Caco-2 (cell line): ENCODE data around the gene ATP8B4. TPM values are rescaled to one million over a fixed set of nuclear protein-coding genes. Genes with fewer than 3 reads are reported as not detected.

Experiments
- BruUV-seq: library from RNA; stranded (reverse); fragments of 400-500 nt; replicated peaks from 2 replicates; lab custom pipeline; 2021; lab: Mats Ljungman, UMichigan
- CTCF ChIA-PET: fragments of 300-600 bp; sonication (Branson Sonifier 250); formaldehyde crosslinking; loops from one replicate; lab custom pipeline; 2022; ENCODE audit warnings: antibody characterized with exemption; lab: Charles Lee
- POLR2A ChIA-PET: fragments of 300-600 bp; sonication (Branson Sonifier 250); formaldehyde crosslinking; loops from one replicate; lab custom pipeline; 2022; ENCODE audit warnings: antibody characterized with exemption; lab: Charles Lee
- DNase-seq, 2 experiments: peaks; one replicate each; pipeline versions ENCODE4 v3.0.0 to v3.0.0-alpha.2; 2020 to 2022
- H3K27me3 ChIP-seq: replicated peaks from 2 replicates; pipeline ENCODE4 v1.6.0; 2011; ENCODE audit warnings: low read length; ENCODE audit not compliant: control insufficient read depth, insufficient read depth
- H3K36me3 ChIP-seq: 2 replicates; pipeline ENCODE4 v1.5.1; 2011; ENCODE audit warnings: low read length; ENCODE audit not compliant: control insufficient read depth, insufficient read depth
- H3K4me1 ChIP-seq: fragments of 250-450 bp; sonication (Bioruptor Pico); 2 replicates; pipeline ENCODE4 v1.5.1; 2020; ENCODE audit warnings: mild to moderate bottlenecking
- H3K4me3 ChIP-seq: 2 replicates; pipeline ENCODE4 v1.5.1; 2011; ENCODE audit warnings: low read depth, mild to moderate bottlenecking, control low read depth, low read length
- H3K9me3 ChIP-seq: fragments of 250-450 bp; sonication (Bioruptor Pico); 2 replicates; pipeline ENCODE4 v1.5.1; 2020; ENCODE audit warnings: mild to moderate bottlenecking, moderate library complexity
- H3K27ac Mint-ChIP-seq: one replicate; pipeline ENCODE4 v1.8.0; 2022; ENCODE audit warnings: mixed read lengths; ENCODE audit not compliant: unreplicated experiment
- H3K27me3 Mint-ChIP-seq: one replicate; pipeline ENCODE4 v1.8.0; 2022; ENCODE audit warnings: mixed read lengths; ENCODE audit not compliant: insufficient read depth, unreplicated experiment
- H3K36me3 Mint-ChIP-seq: one replicate; pipeline ENCODE4 v1.8.0; 2022; ENCODE audit warnings: mild to moderate bottlenecking, mixed read lengths; ENCODE audit not compliant: insufficient read depth, unreplicated experiment
- H3K4me1 Mint-ChIP-seq: one replicate; pipeline ENCODE4 v1.8.0; 2022; ENCODE audit warnings: low read depth, mixed read lengths; ENCODE audit not compliant: unreplicated experiment
- H3K4me3 Mint-ChIP-seq: one replicate; pipeline ENCODE4 v1.8.0; 2022; ENCODE audit warnings: mild to moderate bottlenecking, moderate library complexity, mixed read lengths; ENCODE audit not compliant: unreplicated experiment
- H3K9me3 Mint-ChIP-seq: one replicate; pipeline ENCODE4 v1.8.0; 2022; ENCODE audit warnings: mixed read lengths; ENCODE audit not compliant: unreplicated experiment
- intact Hi-C: fragments of 100-400 bp; cut with micrococcal nuclease; formaldehyde crosslinking; loops from one replicate; pipeline ENCODE4 v1.10.0; 2022; ENCODE audit not compliant: unreplicated experiment
- total RNA-seq: library from RNA; stranded (reverse); gene quantifications from 2 replicates; pipeline ENCODE4 v1.2.3, GENCODE V29; 2022
- TF ChIP-seq, protein P1 (sequence below), 2 experiments: fragments of 200-600 bp in 1 of 2; IDR thresholded peaks; 1 replicate in 1 of 2; 2 replicates in 1 of 2; pipeline versions ENCODE4 v1.5.1 to v1.8.0; 2011 to 2022; ENCODE audit warnings: antibody characterized with exemption in 1 of 2, control low read depth in 1 of 2, inconsistent platforms in 1 of 2, low read depth in 1 of 2, low read length in 1 of 2, mild to moderate bottlenecking in 1 of 2, moderate library complexity in 1 of 2; ENCODE audit not compliant: insufficient read depth in 1 of 2, severe bottlenecking in 1 of 2, unreplicated experiment in 1 of 2

The ATP8B4 gene
- total RNA-seq, 1 experiment from 2014 or later: 0.57 TPM

DNA sequence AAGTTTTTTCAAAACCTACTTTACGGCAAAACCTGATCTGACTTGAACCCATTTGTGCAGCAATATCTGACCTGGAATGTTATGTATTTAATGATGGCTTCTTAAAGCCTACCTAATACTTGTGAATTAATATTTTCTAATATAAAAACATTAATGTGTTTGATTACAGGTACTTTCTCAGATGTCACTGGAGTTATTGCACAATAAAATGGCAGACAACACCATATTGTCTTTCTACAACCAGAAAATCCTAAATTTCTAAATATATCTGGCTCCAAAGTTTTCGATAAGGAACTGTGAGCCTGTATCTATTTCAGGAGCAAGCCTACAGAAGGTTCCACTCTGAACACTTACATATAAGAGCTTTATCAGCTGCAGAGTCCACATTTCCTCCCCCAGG lies 184.5 kb downstream of the ATP8B4 start:
- CTCF ChIA-PET: no interaction called here
- Mint-ChIP-seq H3K27ac (no peak overlapping the region), H3K9me3 (no peaks in the 10 kb centered on the region), H3K4me3 (no peak overlapping the region), H3K27me3 (peaks cover 9% of the 10 kb centered on the region), H3K36me3 (no peaks in the 10 kb centered on the region), H3K4me1 (no peaks in the 10 kb centered on the region)
- no peak for DNase-seq
- H3K27me3 ChIP-seq: no peaks in the 10 kb centered on the region
- no peaks in the 10 kb centered on the region for H3K36me3 ChIP-seq
- no TSS peak for BruUV-seq
- POLR2A ChIA-PET: no interaction called here
- no peaks in the 10 kb centered on the region for H3K9me3 ChIP-seq
- TF ChIP-seq, protein P1, sequence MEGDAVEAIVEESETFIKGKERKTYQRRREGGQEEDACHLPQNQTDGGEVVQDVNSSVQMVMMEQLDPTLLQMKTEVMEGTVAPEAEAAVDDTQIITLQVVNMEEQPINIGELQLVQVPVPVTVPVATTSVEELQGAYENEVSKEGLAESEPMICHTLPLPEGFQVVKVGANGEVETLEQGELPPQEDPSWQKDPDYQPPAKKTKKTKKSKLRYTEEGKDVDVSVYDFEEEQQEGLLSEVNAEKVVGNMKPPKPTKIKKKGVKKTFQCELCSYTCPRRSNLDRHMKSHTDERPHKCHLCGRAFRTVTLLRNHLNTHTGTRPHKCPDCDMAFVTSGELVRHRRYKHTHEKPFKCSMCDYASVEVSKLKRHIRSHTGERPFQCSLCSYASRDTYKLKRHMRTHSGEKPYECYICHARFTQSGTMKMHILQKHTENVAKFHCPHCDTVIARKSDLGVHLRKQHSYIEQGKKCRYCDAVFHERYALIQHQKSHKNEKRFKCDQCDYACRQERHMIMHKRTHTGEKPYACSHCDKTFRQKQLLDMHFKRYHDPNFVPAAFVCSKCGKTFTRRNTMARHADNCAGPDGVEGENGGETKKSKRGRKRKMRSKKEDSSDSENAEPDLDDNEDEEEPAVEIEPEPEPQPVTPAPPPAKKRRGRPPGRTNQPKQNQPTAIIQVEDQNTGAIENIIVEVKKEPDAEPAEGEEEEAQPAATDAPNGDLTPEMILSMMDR (IDR thresholded peaks at IDR 0.05; ENCODE audit: insufficient read depth in 1 of 2, low read depth in 1 of 2, low read length in 1 of 2, severe bottlenecking in 1 of 2, unreplicated experiment in 1 of 2): no peak
- H3K4me1 ChIP-seq: no peaks in the 10 kb centered on the region
- intact Hi-C loops: no loop called here
- no peak overlapping the region for H3K4me3 ChIP-seq

DNA sequence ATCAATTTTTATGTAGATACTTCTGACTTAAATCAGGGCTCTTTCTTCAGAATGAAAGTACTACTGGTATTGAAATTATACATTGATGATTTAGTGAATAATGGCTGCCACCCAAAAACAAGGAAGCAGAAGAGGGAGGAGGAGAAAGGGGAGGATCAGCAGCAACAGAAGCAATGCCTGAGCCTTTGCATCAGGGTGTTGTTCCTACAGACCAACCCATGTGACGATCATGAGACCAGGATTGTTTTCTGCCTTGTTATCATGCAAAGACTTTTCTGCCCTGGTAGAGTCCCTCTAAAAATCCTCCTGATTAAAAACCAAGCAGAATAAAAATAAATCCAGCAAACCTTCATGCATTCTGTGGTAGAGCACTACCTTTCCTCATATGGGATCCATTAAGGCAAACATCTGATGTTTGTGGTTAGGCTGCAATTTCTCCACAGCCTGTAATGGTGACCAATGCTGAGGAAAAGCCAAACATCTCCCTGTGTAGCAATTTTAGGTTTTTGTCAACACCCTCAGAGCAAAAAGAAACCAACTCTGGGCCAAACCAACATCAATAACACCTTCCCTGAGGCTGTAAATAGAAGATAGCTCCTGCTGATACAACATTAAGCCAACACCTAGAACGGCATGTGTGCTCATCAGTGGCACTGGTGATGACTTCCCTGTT lies 191.7 kb downstream of the ATP8B4 start:
- Mint-ChIP-seq H3K27ac (no peak overlapping the region), H3K36me3 (no peaks in the 10 kb centered on the region), H3K4me3 (no peak overlapping the region), H3K27me3 (peaks cover 7% of the 10 kb centered on the region), H3K4me1 (no peaks in the 10 kb centered on the region), H3K9me3 (no peaks in the 10 kb centered on the region)
- TF ChIP-seq, protein P1 (IDR thresholded peaks at IDR 0.05; ENCODE audit: insufficient read depth in 1 of 2, low read depth in 1 of 2, low read length in 1 of 2, severe bottlenecking in 1 of 2, unreplicated experiment in 1 of 2): no peak
- no TSS peak for BruUV-seq
- intact Hi-C loops: no loop called here
- no peaks in the 10 kb centered on the region for H3K9me3 ChIP-seq
- H3K4me1 ChIP-seq: no peaks in the 10 kb centered on the region
- H3K36me3 ChIP-seq: no peaks in the 10 kb centered on the region
- no peak overlapping the region for H3K4me3 ChIP-seq
- no peak for DNase-seq
- ChIA-PET POLR2A (no interaction called here), CTCF (no interaction called here)
- H3K27me3 ChIP-seq: no peaks in the 10 kb centered on the region

DNA sequence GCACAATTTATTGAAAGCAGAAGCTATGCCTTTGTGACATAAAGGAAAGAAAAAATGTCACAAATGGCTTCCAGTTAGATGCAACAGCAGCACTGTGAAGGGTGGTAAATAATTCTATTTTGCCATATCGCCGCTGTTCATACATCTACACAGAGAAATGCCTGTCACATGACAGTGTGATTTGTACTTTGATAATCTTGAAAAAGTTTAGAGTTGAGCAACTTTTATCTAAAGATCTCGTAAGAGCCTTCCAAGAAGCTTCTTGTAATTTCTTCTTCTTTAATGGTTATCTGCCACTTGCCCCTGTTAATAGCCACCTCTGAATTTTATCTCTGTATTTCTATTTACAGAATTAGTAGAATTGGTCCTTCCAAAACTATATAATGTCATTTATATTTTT lies 192.3 kb downstream of the ATP8B4 start:
- ChIA-PET CTCF (no interaction called here), POLR2A (no interaction called here)
- intact Hi-C loops: no loop called here
- H3K36me3 Mint-ChIP-seq: no peaks in the 10 kb centered on the region
- no peaks in the 10 kb centered on the region for H3K27me3 ChIP-seq
- H3K4me1 Mint-ChIP-seq: no peaks in the 10 kb centered on the region
- H3K4me3 Mint-ChIP-seq: no peak overlapping the region
- H3K36me3 ChIP-seq: no peaks in the 10 kb centered on the region
- H3K4me1 ChIP-seq: no peaks in the 10 kb centered on the region
- H3K27ac Mint-ChIP-seq: no peak overlapping the region
- no peaks in the 10 kb centered on the region for H3K9me3 Mint-ChIP-seq
- no TSS peak for BruUV-seq
- H3K9me3 ChIP-seq: no peaks in the 10 kb centered on the region
- peaks cover 7% of the 10 kb centered on the region for H3K27me3 Mint-ChIP-seq
- no peak for DNase-seq
- no peak overlapping the region for H3K4me3 ChIP-seq
- TF ChIP-seq, protein P1 (IDR thresholded peaks at IDR 0.05; ENCODE audit: insufficient read depth in 1 of 2, low read depth in 1 of 2, low read length in 1 of 2, severe bottlenecking in 1 of 2, unreplicated experiment in 1 of 2): no peak
